Epithelial cell of prostate (primary cell): Measurements from ENCODE around the gene TENT5A.

Experiments used
- DNase-seq: peaks from one replicate; pipeline ENCODE4 v3.0.0-alpha.2; 2011; ENCODE audit warnings: low read depth, low spot score
- H3K27ac ChIP-seq: fragments of 450-650 bp; 2 replicates; pipeline ENCODE4 v1.5.1; 2017; ENCODE audit warnings: mild to moderate bottlenecking

TENT5A gene

GRCh38 chr6:81773887-81774286 lies 21.4 kb upstream of the TENT5A start:
- DNase-seq = no peak
- H3K27ac ChIP-seq = no peak overlapping the region

GRCh38 chr6:81772741-81773140 lies 20.3 kb upstream of the TENT5A start:
- peak overlapping the region; percentile 53 for H3K27ac ChIP-seq
- DNase-seq = peak; percentile 50

GRCh38 chr6:81771097-81771496 lies 18.6 kb upstream of the TENT5A start:
- no peak for DNase-seq
- H3K27ac ChIP-seq = no peak overlapping the region

GRCh38 chr6:81770381-81770780 lies 17.9 kb upstream of the TENT5A start:
- H3K27ac ChIP-seq = peak overlapping the region; percentile 61
- no peak for DNase-seq

- peak; percentile 74 for DNase-seq
Measured at GRCh38 chr6:81769824-81770223, 17.3 kb upstream of the TENT5A start.

DNA sequence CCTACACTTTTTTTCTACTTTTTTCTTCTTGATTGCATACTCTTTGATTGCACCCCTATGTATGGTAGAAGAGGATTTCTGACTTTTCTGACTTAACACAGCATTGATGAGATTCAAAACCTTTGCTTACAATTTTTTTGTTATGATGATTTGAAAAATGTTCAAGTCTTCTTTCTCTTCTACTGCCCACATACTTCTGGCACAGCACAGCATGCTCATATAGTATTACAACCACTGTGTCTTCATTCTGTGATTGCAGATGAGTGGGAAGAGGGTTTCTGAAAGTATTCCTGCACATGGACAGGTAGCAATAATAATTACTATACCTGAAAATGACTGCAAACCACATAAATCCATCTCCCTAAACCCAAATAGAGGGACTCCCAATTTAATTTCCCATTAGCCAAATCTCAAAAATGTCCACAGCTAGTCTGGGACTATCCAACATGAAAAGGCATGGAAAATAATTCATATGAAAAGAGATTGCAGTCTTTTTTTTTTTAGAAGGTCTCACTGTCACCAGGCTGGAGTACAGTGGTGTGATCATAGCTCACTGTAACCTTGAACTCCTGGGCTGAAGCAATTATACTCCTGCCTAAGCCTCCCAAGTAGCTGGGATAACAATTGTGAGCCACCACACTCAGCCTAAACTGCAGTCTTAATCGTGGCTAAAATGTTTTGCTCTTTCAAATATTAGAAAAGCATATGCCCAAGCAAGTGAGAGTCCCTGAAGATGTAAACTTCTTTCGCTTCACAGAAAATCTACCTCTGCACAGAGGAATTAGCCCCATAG lies 15.9 kb upstream of the TENT5A start:
- DNase-seq = no peak
- no peak overlapping the region for H3K27ac ChIP-seq

More at GRCh38 chr6:81769824-81770223, 17.3 kb upstream of the TENT5A start:
- peak overlapping the region; percentile 61 for H3K27ac ChIP-seq

GRCh38 chr6:81767163-81767891 lies 14.8 kb upstream of the TENT5A start:
- no peak for DNase-seq
- H3K27ac ChIP-seq = peak overlapping the region; percentile 4

GRCh38 chr6:81766482-81767069 lies 14.1 kb upstream of the TENT5A start:
- peak overlapping the region; percentile 4 for H3K27ac ChIP-seq
- DNase-seq = no peak

DNA sequence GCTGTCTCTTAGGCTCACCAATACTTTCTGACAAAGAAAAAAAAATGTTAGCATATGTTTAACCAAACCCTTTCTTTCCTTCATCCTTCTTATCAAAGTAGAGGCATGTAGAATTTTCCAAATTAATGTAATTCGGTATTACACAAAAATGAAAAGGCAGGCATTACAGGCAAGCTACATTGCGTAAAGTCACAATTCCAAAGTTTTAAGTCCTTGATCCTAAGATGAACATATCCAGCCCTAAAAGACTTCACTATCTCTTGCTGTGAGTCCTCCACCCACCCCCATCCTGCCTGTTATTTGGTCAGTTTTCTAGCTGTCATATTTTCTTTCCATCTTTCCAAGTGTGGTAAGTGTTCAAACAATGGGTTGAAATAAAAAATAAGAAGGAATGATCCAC lies 12.1 kb upstream of the TENT5A start:
- DNase-seq = no peak
- no peak overlapping the region for H3K27ac ChIP-seq

GRCh38 chr6:81763968-81764367 lies 11.5 kb upstream of the TENT5A start:
- DNase-seq = no peak
- no peak overlapping the region for H3K27ac ChIP-seq

GRCh38 chr6:81763051-81763450 lies 10.6 kb upstream of the TENT5A start:
- DNase-seq = no peak
- no peak overlapping the region for H3K27ac ChIP-seq

- no peak for DNase-seq
- H3K27ac ChIP-seq = no peak overlapping the region
Measured at GRCh38 chr6:81762606-81763005, 10.1 kb upstream of the TENT5A start.

DNA sequence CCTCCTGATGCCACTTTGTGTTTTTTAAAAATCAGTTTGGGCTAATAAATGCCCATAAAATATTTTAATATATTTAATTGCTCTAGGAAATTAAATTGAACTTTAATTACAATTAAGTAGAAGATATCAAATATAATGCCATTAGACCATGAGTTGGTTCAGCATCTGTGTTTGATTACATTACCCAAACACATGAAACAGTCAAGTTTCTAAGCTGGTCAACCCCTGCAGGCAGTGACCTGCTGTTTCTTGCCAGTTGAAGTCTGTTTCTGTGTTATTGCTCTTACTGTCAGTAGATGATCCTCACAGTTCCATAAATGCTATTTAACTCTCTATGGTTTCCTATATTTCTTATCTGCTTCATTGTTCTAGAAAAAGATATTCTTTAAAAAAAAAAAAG lies 9.7 kb upstream of the TENT5A start:
- H3K27ac ChIP-seq = no peak overlapping the region

DNA sequence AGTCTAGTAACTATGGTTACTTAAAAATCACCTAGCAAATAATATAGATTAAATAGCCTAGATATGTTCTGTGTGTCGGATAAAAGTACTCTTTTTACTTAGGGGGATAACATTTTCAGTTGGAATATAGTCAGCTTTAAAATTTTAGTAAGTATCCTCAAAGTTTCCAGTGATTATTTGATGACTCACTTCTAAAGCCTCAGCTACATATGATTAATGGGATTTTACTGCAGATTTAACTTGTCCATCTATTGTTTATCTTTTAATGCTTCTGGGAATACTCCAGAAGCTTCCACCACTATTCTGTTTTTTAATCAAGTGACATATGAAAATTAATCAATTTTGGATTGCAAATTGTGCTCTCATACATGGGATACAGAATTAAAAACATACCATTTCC lies 8.7 kb upstream of the TENT5A start:
- no peak for DNase-seq
- peak overlapping the region; percentile 17 for H3K27ac ChIP-seq

More for the DNA sequence above, 9.7 kb upstream of the TENT5A start:
- no peak for DNase-seq

DNA sequence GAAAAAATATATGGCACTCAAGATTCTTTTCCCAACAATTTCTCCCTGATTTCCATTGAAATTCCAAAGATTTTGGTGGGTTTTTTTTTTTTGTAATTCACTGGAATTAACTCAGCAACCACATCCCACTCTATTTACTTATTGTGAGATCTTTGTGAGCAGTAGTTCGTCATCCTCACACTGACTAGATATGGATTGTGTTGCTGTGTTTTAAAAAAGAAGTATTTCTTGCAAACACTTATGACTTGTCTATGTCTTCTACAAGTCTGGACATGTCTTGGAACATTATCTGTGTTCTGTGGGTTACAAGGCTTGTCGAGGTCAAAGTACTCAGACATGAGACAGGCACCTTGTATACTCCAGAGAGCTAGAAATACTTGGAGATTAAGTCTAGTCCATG lies 7.3 kb upstream of the TENT5A start:
- peak; percentile 79 for DNase-seq
- H3K27ac ChIP-seq = peak overlapping the region; percentile 43

- DNase-seq = no peak
- no peak overlapping the region for H3K27ac ChIP-seq
Measured at GRCh38 chr6:81758221-81758620, 5.7 kb upstream of the TENT5A start.

DNA sequence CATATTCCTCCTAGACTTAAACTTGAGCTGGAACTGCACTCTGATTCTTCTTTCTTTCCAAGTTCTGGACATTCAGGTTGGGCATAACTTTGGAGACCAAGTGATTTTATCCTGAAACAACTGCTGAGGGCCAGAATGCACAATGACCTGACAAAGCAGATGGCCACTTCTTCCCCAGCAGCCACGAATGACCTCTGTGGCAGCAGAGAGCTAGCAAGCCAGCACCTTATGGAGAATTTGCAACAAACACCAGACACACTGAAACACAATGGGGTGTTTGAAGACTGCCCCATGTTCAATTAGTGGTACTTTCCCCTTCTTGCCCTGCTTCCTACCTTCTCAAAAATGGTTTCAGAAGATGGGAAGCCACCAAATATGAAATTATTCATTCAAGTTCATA lies 4.2 kb upstream of the TENT5A start:
- DNase-seq = no peak
- no peak overlapping the region for H3K27ac ChIP-seq

- no peak for DNase-seq
- H3K27ac ChIP-seq = no peak overlapping the region
Measured at GRCh38 chr6:81755551-81755950, 3.1 kb upstream of the TENT5A start.

DNA sequence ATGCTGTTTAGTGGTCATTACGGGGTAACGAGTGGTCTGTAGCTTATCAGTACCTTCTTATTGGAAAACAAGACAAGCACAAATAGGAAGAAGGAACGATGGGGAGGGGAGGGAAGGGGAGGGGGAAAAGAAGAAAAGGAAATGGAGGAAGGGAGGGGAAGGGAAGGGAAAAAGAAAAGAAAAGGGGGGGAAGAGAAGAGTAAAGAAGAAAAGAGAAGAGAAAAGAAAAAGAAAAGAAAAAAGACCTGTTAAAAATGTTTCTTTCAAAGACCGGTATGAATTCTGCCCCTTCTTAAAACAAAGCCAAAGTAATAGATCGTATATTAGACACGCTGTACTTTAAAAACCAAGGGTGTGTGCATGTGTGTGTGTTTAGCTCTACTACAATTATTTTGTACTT lies 2.4 kb upstream of the TENT5A start:
- no peak for DNase-seq
- H3K27ac ChIP-seq = no peak overlapping the region

DNA sequence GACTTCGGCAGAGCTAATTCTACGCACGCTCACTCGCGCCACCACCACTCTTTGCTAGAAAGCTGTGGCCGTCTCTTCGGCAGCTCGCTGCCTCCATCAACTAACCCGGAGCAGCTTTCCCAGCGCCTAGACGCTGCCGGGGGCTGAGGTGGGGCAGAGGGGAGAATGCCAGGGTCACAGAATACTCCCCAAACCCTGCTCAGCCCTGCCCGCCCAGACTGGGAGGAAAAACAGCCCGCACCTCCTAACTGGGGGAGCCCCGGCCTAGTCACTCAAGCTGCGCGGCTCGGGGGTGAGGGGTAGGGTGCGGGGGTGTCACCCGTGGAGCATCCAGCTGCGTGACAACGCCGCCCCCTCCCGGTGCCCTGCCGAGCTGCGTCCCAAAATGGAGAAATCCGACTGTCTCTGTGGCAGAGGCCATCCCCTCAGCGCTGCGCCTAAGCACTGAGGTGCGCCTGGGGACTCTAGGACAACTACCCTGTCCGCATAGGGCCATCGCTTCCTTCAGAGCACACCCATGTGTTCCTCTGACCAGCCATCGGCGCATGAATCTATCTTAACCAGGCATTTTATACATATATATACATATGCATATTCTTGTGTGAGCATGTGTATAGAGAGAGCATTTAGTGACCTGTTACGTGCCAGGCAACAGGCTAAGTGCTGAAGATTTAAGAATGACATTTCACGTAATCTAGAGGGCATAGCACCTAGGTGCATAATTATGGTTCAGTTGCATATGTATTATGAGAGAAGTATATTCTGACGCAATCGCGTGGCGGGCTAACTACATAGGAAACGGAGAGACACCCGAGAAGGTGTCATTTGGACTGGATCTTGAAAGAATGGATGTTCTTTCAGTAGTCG lies 1.5 kb upstream of the TENT5A start:
- DNase-seq = no peak
- H3K27ac ChIP-seq = peak overlapping the region; percentile 75
